ENCODE results near the gene RHOBTB1. TPM values are rescaled to one million over a fixed set of nuclear protein-coding genes. Genes with fewer than 3 reads are reported as not detected.
A peak's percentile ranks its signal among the peaks of the same experiment; 100 is the strongest.

RHOBTB1 gene
- total and polyA plus RNA-seq, 2 experiments from 2014 or later, result 4.6 to 13.2 TPM

DNA sequence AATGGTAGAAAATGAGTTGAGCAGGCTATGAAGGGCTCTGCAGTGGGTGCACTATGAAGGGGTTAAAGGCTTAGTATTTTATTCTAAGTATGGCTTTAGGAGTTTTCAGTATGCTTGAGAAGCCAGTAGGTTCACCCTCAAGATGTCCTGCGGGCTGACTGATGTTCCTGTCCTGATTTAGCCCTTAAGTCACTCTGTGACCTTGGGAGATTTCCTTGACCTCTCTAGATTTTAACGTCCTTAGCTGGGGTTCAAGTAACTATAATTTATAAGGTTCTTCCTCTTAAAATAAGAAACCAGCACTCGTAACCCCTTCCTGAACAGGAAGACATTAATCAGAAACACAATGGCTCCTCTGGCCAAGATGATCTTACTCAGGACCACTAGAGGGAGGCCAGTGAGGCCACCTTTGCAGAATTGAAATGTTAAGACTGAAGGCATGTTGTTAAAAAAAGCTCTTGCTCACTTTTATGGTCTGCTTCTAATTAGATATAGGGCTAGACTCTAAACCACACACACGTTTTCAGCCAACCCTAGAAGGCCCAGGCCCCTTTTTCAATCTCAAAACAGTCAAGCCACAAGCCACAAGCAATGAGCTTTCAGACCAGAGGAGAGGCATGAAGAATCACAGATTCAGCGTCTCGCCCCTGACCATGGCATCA lies 123.8 kb downstream of the RHOBTB1 start:
- H3K9me3 Mint-ChIP-seq, result no peaks in the 10 kb centered on the region
- H3K27ac Mint-ChIP-seq, result no peak overlapping the region
- peak overlapping the region; percentile 87 for H2AFZ ChIP-seq
- TF ChIP-seq, protein P1, sequence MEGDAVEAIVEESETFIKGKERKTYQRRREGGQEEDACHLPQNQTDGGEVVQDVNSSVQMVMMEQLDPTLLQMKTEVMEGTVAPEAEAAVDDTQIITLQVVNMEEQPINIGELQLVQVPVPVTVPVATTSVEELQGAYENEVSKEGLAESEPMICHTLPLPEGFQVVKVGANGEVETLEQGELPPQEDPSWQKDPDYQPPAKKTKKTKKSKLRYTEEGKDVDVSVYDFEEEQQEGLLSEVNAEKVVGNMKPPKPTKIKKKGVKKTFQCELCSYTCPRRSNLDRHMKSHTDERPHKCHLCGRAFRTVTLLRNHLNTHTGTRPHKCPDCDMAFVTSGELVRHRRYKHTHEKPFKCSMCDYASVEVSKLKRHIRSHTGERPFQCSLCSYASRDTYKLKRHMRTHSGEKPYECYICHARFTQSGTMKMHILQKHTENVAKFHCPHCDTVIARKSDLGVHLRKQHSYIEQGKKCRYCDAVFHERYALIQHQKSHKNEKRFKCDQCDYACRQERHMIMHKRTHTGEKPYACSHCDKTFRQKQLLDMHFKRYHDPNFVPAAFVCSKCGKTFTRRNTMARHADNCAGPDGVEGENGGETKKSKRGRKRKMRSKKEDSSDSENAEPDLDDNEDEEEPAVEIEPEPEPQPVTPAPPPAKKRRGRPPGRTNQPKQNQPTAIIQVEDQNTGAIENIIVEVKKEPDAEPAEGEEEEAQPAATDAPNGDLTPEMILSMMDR (conservative IDR thresholded peaks at IDR 0.05; ENCODE audit: low read depth in 2 of 2), result peak; percentile 55 to 65
- TF ChIP-seq, protein P2, sequence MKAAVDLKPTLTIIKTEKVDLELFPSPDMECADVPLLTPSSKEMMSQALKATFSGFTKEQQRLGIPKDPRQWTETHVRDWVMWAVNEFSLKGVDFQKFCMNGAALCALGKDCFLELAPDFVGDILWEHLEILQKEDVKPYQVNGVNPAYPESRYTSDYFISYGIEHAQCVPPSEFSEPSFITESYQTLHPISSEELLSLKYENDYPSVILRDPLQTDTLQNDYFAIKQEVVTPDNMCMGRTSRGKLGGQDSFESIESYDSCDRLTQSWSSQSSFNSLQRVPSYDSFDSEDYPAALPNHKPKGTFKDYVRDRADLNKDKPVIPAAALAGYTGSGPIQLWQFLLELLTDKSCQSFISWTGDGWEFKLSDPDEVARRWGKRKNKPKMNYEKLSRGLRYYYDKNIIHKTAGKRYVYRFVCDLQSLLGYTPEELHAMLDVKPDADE (IDR thresholded peaks at IDR 0.05), result no peak
- H4K20me1 ChIP-seq (replicated peaks; ENCODE audit: insufficient read depth), result no peaks in the 10 kb centered on the region
- H3K4me3 ChIP-seq, result no peak overlapping the region
- DNase-seq (ENCODE audit: low spot score), result peak; percentile 54
- no peaks in the 10 kb centered on the region for H3K79me2 ChIP-seq (replicated peaks; ENCODE audit: insufficient read depth)
- H3K27me3 ChIP-seq (ENCODE audit: insufficient read depth), result no peaks in the 10 kb centered on the region
- peaks cover 4% of the 10 kb centered on the region; the same call in 1 of the 2 replicates for H3K4me1 ChIP-seq (ENCODE audit: insufficient read depth)
- H3F3A ChIP-seq (replicated peaks; ENCODE audit: low read depth), result no peaks in the 10 kb centered on the region
- peaks cover 6% of the 10 kb centered on the region for H3K4me1 Mint-ChIP-seq
- no peaks in the 10 kb centered on the region for H3K27me3 Mint-ChIP-seq (ENCODE audit: insufficient read depth, low read depth, poor library complexity)
- peak; percentile 57 for ATAC-seq
- H3K4me2 ChIP-seq, result no peak overlapping the region
- H3K36me3 Mint-ChIP-seq (ENCODE audit: low read depth), result no peaks in the 10 kb centered on the region
- H3K36me3 ChIP-seq (ENCODE audit: insufficient read depth), result no peaks in the 10 kb centered on the region
- no peak overlapping the region for H3K4me3 Mint-ChIP-seq
- H3K27ac ChIP-seq (ENCODE audit: low read depth), result no peak overlapping the region
- H3K9me2 ChIP-seq (ENCODE audit: insufficient read depth), result no peaks in the 10 kb centered on the region

Small RNA genes lying within 50 kb of the gene (small RNA-seq; reads per million reads assigned to genes)
- 5.8 reads per million, percentile 94 among the genes with 10 or more reads in this experiment for gene RNU2-72P (ENCODE audit: low replicate concordance)

Other genes starting within 250 kb of the RHOBTB1 start
- gene CDK1, start 165.7 kb downstream of the RHOBTB1 start, total RNA-seq (2014; rRNA removed; shearing (Covaris generic)), result 166 and 168 TPM in 2 replicates
- 148 and 165 TPM in 2 replicates for gene CDK1, start 165.7 kb downstream of the RHOBTB1 start, polyA plus RNA-seq (2016; fragmentation: Nextera tagmentation; extraction: Ambion mirVana)

Measured in GM23338 (cell line).